ENCODE measurements around the gene SH3GL2.

DNA sequence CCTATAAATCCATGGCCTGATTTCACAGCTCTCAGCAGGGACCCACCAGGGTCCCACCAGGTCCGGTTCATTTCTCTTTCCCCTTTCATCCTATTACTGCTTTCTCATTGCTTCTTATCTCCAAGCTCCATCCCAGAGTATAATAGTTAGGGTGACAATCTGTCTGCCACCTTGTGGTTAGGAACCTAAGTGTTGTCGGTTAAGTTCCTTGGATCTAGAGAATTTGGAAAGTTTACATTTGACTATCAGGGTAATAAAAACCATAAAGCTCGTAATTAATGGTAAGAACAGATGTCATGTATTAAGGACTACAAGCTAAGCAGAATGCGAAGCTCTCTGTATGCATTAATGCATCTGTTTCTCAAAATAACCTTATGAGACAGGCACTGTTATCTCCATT lies 259.1 kb downstream of the SH3GL2 start:
- TF ChIP-seq, protein P1, sequence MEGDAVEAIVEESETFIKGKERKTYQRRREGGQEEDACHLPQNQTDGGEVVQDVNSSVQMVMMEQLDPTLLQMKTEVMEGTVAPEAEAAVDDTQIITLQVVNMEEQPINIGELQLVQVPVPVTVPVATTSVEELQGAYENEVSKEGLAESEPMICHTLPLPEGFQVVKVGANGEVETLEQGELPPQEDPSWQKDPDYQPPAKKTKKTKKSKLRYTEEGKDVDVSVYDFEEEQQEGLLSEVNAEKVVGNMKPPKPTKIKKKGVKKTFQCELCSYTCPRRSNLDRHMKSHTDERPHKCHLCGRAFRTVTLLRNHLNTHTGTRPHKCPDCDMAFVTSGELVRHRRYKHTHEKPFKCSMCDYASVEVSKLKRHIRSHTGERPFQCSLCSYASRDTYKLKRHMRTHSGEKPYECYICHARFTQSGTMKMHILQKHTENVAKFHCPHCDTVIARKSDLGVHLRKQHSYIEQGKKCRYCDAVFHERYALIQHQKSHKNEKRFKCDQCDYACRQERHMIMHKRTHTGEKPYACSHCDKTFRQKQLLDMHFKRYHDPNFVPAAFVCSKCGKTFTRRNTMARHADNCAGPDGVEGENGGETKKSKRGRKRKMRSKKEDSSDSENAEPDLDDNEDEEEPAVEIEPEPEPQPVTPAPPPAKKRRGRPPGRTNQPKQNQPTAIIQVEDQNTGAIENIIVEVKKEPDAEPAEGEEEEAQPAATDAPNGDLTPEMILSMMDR (IDR thresholded peaks at IDR 0.05), result no peak
- no peak for TF ChIP-seq POLR2A (IDR thresholded peaks at IDR 0.05)

Data from heart left ventricle (tissue), 13 donors.